ENCODE data around the gene GAN. TPM values are rescaled to one million over a fixed set of nuclear protein-coding genes. Genes with fewer than 3 reads are reported as not detected.

Gene GAN, protein sequence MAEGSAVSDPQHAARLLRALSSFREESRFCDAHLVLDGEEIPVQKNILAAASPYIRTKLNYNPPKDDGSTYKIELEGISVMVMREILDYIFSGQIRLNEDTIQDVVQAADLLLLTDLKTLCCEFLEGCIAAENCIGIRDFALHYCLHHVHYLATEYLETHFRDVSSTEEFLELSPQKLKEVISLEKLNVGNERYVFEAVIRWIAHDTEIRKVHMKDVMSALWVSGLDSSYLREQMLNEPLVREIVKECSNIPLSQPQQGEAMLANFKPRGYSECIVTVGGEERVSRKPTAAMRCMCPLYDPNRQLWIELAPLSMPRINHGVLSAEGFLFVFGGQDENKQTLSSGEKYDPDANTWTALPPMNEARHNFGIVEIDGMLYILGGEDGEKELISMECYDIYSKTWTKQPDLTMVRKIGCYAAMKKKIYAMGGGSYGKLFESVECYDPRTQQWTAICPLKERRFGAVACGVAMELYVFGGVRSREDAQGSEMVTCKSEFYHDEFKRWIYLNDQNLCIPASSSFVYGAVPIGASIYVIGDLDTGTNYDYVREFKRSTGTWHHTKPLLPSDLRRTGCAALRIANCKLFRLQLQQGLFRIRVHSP
- total RNA-seq (2014; rRNA removed; shearing (Covaris generic); ENCODE audit: low replicate concordance): 1.9 and 2.5 TPM in 2 replicates

DNA sequence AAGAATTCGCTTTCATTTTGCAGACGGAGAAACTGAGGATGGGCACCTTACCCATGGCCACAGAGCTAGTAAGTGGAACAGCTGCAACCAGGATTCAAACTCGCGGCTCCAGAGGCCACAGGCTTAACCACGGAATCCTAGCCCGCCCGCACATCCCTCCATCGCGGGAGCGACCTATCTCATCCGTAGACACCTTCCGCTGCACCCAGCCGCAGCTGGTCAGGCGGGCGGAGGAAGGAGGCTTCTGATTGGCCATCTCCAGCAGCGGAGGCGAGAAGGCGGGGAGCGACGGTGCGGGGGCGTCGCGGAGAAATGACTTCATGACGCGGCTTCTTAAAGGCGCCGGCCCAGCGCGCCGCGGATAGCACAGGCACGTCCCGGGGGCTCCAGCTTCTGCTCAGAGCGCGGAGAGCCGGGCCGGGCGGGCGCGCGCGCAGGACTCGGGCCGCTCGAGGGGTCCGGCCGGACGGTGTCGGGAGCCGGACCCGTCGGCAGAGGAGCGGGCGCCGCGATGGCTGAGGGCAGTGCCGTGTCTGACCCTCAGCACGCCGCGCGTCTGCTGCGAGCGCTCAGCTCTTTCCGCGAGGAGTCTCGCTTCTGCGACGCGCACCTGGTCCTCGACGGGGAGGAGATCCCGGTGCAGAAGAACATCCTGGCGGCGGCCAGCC is at the start of gene GAN:
Gene GAN, plus strand, starts transcription at position 360 of the 668 bp plus-strand sequence. Its CDS starts 152 bp downstream, at position 512.
- Histone ChIP-seq H3K27me3 (no peaks in the 10 kb centered on the region), H3K9me3 (no peaks in the 10 kb centered on the region), H3K36me3 (no peaks in the 10 kb centered on the region), H3K4me3 (peak within 1 kb of the TSS; percentile 67)
- DNase-seq: peak; percentile 91

DNA sequence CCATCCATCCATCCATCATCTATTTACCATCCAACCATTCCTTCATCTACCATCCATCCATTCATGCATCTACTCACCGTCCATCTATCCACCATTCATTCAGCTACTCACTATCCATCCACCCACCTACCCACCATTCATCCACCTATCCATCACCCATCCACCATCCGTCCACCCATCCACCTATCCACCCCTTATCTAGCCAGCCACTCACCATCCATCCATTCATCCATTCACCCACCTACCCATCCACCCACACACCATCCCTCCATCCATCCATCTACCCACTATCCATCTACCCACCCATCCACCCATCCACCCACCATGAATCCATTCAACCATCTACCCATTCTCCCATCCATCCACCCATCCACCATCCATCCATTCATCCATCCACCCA is 49.7 kb upstream of the GAN start:
- Histone ChIP-seq H3K36me3 (no peaks in the 10 kb centered on the region), H3K27me3 (no peaks in the 10 kb centered on the region), H3K4me3 (no peak overlapping the region)

DNA sequence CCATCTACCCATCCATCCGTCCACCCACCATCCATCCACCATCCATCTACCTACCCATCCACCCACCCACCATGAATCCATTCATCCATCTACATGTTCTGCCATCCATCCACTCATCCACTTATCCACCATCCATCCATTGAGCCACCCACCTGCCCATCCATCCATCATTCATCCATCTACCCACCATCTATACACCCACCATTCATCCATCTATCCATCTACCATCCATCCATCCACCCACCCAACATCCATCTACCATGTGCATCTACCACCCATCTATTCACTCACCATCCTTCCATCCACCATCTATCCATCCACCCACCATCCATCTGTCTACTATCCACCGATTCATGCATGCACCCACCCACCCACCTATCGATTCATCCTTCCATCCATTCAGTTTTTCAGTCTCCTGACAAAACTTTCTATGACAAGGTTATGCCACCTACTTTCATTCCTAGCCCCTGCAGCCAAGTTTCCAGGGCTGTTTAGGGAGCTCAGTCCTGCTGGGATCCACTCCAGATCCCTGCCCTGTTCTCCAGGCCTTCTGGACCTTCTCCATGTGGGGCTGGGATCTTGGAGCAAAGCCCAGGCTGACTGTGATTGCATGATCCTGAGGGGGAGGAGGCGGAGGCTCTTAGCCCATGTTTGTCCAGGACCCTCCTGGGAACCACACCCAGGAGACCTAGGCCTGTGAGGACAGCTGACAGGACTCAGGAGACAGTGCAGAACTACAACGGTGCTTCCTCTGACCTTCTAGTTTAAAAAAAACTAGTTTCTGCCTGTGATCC is 48.9 kb upstream of the GAN start:
- H3K36me3 ChIP-seq: no peaks in the 10 kb centered on the region
- no peaks in the 10 kb centered on the region for H3K27me3 ChIP-seq
- H3K9me3 ChIP-seq: no peaks in the 10 kb centered on the region
- peak; percentile 55 for DNase-seq
- H3K4me3 ChIP-seq: no peak overlapping the region

More for the DNA sequence above, 49.7 kb upstream of the GAN start:
- no peaks in the 10 kb centered on the region for H3K9me3 ChIP-seq
- DNase-seq: no peak

DNA sequence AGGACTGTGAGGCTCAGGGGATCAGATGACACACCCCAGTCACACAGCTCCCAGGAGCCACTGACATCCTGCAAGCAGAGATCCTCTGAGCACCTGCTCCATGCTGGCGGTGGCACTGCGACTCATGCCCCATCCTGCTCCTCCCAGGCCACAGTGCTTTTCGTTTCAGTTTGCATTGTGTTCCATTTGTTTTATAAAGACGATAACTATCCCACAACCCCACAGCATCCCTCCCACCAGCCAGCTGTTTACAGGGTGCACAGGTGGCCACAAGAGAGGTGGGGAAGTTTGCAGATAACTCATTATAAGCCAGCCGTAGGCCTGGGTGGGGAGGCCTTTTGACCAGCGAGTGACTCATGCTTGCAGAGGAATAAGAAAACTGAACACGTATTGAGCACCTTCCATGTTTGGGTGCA is 48.1 kb upstream of the GAN start:
- Histone ChIP-seq H3K27me3 (no peaks in the 10 kb centered on the region), H3K4me3 (no peak overlapping the region), H3K9me3 (no peaks in the 10 kb centered on the region), H3K36me3 (no peaks in the 10 kb centered on the region)
- no peak for DNase-seq

DNA sequence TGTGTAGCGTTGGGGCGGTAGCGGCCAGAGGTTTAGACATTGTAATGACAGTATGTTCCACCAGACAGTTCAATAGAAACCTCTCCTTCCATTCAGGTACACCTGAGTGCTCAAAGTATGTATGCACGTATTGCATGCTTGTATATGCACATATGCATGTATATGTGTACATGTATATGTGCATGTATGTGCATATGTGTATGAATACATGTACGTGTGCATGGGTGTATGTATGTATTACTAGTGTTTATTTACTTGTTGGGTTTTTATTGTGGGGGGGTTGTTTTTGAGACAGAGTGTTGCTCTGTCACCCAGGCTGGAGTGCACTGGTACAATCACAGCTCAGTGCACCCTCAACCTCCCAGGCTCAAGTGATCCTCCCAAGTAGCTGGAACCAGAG is 46.3 kb upstream of the GAN start:
- Histone ChIP-seq H3K27me3 (no peaks in the 10 kb centered on the region), H3K4me3 (no peak overlapping the region), H3K36me3 (no peaks in the 10 kb centered on the region), H3K9me3 (no peaks in the 10 kb centered on the region)
- DNase-seq: no peak

DNA sequence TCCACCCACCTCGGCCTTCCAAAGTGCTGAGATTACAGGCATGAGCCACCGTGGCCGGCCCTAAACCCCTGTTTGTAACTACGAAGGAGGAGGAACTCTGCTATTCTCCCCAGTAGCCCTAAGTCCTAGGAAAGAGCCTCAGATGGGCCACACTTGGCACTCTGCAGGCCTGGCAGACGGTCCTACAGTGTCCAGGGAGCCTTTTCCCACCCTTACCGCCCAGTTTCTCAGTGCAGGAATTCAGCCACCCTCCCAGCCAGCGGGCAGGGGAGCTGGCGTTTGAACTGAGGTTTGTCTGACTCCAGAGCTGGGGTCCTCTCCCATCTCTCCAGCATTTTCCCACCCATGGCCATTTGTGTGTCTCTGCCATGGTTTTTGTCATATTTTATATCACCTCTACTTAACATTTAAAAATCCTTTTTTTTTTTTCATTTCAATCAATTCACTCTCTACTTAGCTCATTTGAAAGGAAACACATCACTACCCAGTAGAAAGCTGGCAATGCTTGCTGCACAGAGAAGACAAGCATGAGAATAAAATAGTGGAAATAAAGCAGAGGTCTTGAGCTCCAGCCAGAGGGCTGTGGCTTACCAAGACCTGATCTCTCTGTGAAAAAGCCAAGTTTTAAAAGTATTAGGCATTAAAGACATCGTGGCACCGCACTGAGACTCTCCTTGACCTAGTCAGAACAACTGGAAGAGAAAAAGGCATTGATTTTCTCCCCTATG is 41.4 kb upstream of the GAN start:
- Histone ChIP-seq H3K9me3 (no peaks in the 10 kb centered on the region), H3K27me3 (no peaks in the 10 kb centered on the region), H3K4me3 (no peak overlapping the region), H3K36me3 (no peaks in the 10 kb centered on the region)
- DNase-seq: no peak

DNA sequence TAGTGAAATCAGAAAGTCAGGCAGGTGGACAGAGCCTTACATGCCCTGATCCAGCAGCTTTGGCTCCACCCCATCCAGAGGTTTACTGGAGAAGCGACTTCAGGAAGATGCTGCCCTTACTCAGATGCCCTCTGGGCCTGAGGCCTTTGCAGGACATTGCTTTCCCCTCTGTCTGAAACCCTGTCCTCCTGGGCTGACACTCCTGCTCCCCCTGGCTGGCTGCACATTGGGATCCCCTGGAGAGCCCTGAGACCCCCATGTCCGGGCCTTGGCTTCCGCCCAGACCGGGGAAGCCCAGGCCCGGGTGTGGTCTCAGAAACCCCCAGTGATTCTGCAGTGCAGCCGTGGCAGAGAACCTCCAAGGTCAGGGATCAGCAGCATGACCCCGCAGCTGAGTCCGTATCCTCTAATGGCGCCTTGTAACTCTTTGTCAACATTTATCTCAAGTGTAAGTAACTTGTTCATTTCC is 39.7 kb upstream of the GAN start:
- H3K9me3 ChIP-seq: no peaks in the 10 kb centered on the region
- no peaks in the 10 kb centered on the region for H3K27me3 ChIP-seq
- DNase-seq: no peak
- H3K4me3 ChIP-seq: no peak overlapping the region
- H3K36me3 ChIP-seq: no peaks in the 10 kb centered on the region

DNA sequence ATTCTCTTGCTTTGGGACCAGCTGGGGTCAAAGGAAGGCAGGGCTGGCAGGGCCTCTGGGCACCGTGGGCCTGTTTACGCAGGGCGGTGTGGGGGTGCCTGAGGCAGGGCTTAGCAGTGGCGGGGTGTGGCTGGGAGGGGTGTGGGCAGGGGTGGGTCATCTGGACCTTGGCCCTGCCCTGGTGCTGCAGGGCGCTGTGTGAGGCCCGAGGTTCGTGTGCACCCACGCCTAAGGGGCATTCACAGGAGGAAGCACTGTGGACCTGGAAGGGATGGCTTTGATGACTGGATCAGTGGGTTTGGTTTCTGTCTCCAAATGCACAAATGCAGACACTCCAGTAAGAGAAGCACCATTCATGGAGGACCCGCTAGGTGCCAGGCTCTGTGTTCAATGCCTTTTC is 39.0 kb upstream of the GAN start:
- no peaks in the 10 kb centered on the region for H3K36me3 ChIP-seq
- H3K9me3 ChIP-seq: no peaks in the 10 kb centered on the region
- DNase-seq: no peak
- H3K27me3 ChIP-seq: no peaks in the 10 kb centered on the region
- H3K4me3 ChIP-seq: no peak overlapping the region

DNA sequence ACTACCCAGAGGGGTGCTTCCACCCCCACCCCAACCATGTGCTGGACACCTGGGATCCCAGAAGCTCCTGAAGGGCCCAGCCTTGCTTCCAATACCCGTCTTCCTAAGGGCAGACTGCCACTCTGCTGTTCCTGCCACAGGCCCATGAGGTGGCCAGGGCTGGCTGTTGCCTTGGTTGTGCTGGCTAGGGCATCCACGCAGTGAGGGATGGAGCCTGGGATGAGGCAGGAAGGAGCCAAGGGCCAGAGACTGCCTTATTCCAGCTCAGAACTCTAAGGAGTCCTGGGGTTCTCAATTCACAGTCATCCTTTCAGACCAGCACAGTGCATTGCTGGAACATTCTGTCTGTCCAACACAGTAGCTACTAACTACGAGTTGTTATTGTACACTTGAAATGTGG is 38.4 kb upstream of the GAN start:
- no peaks in the 10 kb centered on the region for H3K27me3 ChIP-seq
- no peak overlapping the region for H3K4me3 ChIP-seq
- no peaks in the 10 kb centered on the region for H3K36me3 ChIP-seq
- no peaks in the 10 kb centered on the region for H3K9me3 ChIP-seq
- no peak for DNase-seq

DNA sequence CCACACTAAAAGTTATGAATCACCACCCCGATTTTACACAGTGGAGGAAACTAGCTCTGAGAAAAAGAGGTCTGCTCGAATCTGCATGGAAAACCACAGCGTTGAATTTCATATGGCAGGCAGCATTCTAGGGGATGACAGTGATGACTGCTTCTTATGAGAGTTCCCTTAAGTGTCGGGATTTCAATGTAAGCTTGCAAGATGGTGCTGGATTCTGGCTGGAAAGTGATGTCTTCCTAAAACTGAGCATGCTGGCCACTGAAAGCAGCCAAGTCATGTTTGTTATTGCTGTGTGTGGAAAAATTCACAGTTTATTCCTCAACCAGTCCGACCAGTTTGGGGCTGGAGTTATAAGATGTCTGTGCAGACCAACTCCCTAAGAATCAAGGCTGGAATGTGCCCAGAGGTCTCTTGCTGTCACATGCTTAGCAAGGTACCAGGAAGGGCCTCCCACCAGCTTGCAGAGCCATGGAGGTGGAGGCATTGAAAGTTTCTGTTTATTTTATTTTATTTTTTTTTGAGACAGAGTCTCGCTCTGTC is 37.2 kb upstream of the GAN start:
- Histone ChIP-seq H3K9me3 (no peaks in the 10 kb centered on the region), H3K36me3 (no peaks in the 10 kb centered on the region), H3K4me3 (no peak overlapping the region), H3K27me3 (no peaks in the 10 kb centered on the region)
- DNase-seq: no peak

DNA sequence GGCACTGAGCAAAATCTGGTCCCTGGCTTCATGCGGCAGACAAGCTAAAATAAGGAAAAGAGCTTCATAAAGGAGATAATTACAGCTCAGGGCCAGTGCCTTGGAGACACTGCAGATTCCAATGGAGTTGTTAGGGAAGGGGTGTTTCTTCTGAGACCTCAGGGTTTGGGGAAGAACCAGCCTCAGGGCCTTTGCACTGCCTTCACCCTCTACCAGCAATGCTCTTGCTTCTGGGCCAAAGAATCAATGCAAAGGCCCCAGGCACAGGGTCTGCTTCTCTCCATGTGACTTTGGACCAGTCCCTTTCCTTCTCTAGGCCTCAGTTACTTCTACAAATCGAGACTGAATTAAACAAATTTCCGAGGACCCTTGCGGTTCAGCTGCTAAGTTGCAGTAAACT is 36.2 kb upstream of the GAN start:
- no peaks in the 10 kb centered on the region for H3K36me3 ChIP-seq
- H3K4me3 ChIP-seq: no peak overlapping the region
- no peaks in the 10 kb centered on the region for H3K27me3 ChIP-seq
- no peak for DNase-seq
- no peaks in the 10 kb centered on the region for H3K9me3 ChIP-seq

DNA sequence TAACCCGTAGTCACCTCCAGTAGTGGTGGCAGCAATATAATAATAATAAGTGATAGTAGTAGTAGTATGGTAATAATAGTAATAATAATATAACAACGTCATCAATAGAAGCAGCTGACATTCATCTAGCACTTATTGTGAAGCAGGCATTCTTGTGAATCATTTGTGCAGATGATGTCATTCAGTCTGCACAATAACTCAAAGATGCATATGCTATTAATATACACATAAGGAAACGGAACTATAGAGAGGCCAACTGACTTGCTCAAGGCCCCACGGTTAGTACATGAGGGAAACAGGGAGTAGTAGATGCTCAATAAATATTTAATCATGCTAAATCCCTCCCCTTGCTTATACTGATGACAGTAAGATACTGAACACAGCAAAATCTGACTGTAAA is 35.4 kb upstream of the GAN start:
- no peak for DNase-seq
- Histone ChIP-seq H3K4me3 (no peak overlapping the region), H3K27me3 (no peaks in the 10 kb centered on the region), H3K36me3 (no peaks in the 10 kb centered on the region), H3K9me3 (no peaks in the 10 kb centered on the region)

DNA sequence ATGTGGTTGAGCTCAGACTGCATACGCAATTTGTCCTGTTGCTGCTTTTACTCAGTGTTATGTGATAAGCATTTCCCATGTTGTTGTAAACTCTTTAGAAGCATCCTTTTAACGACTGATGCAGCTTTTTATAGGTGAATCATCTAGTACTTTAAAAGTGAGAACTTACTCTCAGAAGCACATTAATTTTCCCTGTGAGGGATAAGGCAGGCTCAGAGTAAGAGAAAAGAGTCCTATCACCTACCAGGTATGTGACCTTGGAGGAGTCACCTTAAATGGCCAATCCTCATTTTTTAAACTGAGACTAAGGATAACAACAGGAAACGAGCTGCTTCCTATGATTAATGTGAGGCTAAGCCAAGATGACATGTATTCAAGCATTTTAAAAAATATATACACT is 34.4 kb upstream of the GAN start:
- no peaks in the 10 kb centered on the region for H3K36me3 ChIP-seq

DNA sequence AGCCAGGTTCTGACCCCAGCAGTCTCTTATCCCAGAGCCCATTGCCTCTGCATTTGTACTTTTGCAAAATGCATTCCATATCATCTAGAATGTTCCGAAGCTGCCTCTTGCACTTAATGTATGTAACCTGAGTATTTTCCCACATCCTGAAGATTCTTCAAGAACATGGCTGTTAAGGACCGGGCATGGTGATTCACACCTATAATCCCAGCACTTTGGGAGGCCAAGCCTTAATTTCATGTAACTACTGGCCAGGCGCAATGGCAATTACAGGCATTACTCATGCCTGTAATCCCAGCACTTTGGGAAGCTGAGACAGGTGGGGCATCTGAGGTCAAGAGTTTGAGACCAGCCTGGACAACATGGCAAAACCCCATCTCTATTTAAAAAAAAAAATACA is 31.7 kb upstream of the GAN start:
- Histone ChIP-seq H3K4me3 (no peak overlapping the region), H3K9me3 (no peaks in the 10 kb centered on the region), H3K36me3 (no peaks in the 10 kb centered on the region), H3K27me3 (no peaks in the 10 kb centered on the region)
- DNase-seq: peak; percentile 1

More for the DNA sequence above, 34.4 kb upstream of the GAN start:
- no peak overlapping the region for H3K4me3 ChIP-seq
- H3K27me3 ChIP-seq: no peaks in the 10 kb centered on the region
- no peaks in the 10 kb centered on the region for H3K9me3 ChIP-seq
- no peak for DNase-seq

DNA sequence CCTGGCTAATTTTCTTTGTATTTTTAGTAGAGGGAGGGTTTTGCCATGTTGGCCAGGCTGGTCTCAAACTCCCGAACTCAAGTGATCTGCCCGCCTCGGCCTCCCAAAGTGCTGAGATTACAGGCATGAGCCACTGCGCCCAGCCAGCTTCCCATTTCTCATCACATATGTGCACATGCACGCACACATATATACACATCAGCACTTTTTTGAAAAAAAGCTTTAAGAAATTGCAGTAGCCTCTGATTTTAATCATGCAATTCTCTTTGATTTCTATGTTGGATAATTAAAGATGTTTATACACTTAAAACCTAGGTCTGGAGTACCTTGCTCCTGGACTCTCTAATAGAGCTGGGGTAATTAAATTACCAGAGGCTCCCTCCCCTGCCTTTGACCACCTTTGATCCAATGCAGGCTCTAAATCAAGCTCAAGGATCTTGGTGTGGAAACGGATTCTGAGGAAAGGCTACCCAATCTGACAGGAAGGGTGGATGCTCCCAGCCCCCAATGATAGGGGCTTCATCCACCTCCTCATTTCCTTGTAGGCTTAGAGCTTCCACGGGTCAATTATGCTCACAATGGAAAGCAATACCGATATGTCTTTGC is 29.7 kb upstream of the GAN start:
- Histone ChIP-seq H3K4me3 (no peak overlapping the region), H3K9me3 (no peaks in the 10 kb centered on the region), H3K36me3 (no peaks in the 10 kb centered on the region), H3K27me3 (no peaks in the 10 kb centered on the region)
- DNase-seq: no peak

DNA sequence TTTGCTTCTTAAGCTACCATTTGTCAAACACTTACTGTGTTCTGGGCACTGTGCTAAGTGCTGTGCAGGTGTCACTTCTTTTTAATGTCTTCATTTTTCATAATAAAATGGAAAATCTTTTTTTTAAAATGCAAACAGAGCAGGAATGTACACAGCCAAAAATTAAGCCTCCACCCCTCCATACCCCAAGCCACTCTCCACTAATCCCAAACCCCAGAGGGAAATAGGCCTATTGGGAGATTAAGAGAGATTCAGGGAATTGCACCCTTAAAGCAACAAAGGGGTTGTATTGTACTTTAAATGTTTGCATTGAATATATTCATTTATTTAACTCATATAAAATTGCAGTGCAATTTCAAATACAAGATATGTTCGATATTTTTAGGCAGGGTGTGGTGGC is 28.6 kb upstream of the GAN start:
- DNase-seq: no peak
- H3K36me3 ChIP-seq: no peaks in the 10 kb centered on the region
- H3K27me3 ChIP-seq: no peaks in the 10 kb centered on the region
- no peak overlapping the region for H3K4me3 ChIP-seq
- H3K9me3 ChIP-seq: no peaks in the 10 kb centered on the region
